Activated T-cell treated with anti-CD3 and anti-CD28 coated beads for 4 hours (primary cell): ENCODE results near the gene PLXNB1.
A peak's percentile ranks its signal among the peaks of the same experiment; 100 is the strongest.
"Not testable (repeated sequence)": the region's sequence is repeated elsewhere in the genome, so short reads cannot be mapped to it uniquely, and the experiment has no call there.

ENCODE experiments used
- DNase-seq: peaks from one replicate; pipeline ENCODE4 v3.0.0-alpha.2; 2020

Gene PLXNB1

GRCh38 chr3:48429960-48430707, at the start of gene PLXNB1:
TSS of gene PLXNB1 (minus strand) at chr3:48430086. CDS start at chr3:48424611, 5,475 bp downstream.
- no peak for DNase-seq

- no peak for DNase-seq
Measured at GRCh38 chr3:48478626-48479555, 49.0 kb upstream of the PLXNB1 start.

GRCh38 chr3:48477959-48478520, 48.2 kb upstream of the PLXNB1 start:
- no peak for DNase-seq

GRCh38 chr3:48476426-48477053, 46.7 kb upstream of the PLXNB1 start:
- no peak for DNase-seq

- DNase-seq, result no peak
Measured at GRCh38 chr3:48475188-48475587, 45.3 kb upstream of the PLXNB1 start.

GRCh38 chr3:48474619-48475018, 44.7 kb upstream of the PLXNB1 start:
- DNase-seq, result no peak

GRCh38 chr3:48474031-48474430, 44.1 kb upstream of the PLXNB1 start:
- DNase-seq, result not testable (repeated sequence)

GRCh38 chr3:48473617-48473952, 43.7 kb upstream of the PLXNB1 start:
- DNase-seq, result no peak

GRCh38 chr3:48472923-48473616, 43.2 kb upstream of the PLXNB1 start:
- DNase-seq, result peak; percentile 89

- no peak for DNase-seq
Measured at GRCh38 chr3:48472673-48472922, 42.7 kb upstream of the PLXNB1 start.

- no peak for DNase-seq
Measured at GRCh38 chr3:48470286-48470685, 40.4 kb upstream of the PLXNB1 start.

GRCh38 chr3:48469046-48469915, 39.4 kb upstream of the PLXNB1 start:
- no peak for DNase-seq

GRCh38 chr3:48468329-48468731, 38.4 kb upstream of the PLXNB1 start:
- no peak for DNase-seq

GRCh38 chr3:48467473-48468267, 37.8 kb upstream of the PLXNB1 start:
- DNase-seq, result no peak

GRCh38 chr3:48467110-48467454, 37.2 kb upstream of the PLXNB1 start:
- no peak for DNase-seq

- DNase-seq, result no peak
Measured at GRCh38 chr3:48466386-48467109, 36.7 kb upstream of the PLXNB1 start.

- peak; percentile 66 for DNase-seq
Measured at GRCh38 chr3:48465531-48466378, 35.9 kb upstream of the PLXNB1 start.

GRCh38 chr3:48465237-48465530, 35.3 kb upstream of the PLXNB1 start:
- DNase-seq, result no peak

GRCh38 chr3:48464713-48465221, 34.9 kb upstream of the PLXNB1 start:
- DNase-seq, result no peak
